K562 (cell line): ENCODE data around the gene CLEC4A. TPM values are rescaled to one million over a fixed set of nuclear protein-coding genes. Genes with fewer than 3 reads are reported as not detected.

ENCODE experiments used
- BDP1 ChIP-seq: IDR thresholded peaks from 3 replicates; pipeline ENCODE4 v1.6.1; 2011; ENCODE audit not compliant: insufficient read length, insufficient read depth
- FOXK2 ChIP-seq, 2 experiments: fragments of 450-650 bp; IDR thresholded peaks in 1 of 2; conservative IDR thresholded peaks in 1 of 2; 2 replicates each; pipeline ENCODE4 v1.6.1; 2016; ENCODE audit warnings: low read depth in 2 of 2, mild to moderate bottlenecking in 1 of 2
- GATAD2B ChIP-seq: fragments of 450-650 bp; IDR thresholded peaks from 2 replicates; pipeline ENCODE4 v1.6.1; 2017; ENCODE audit warnings: mild to moderate bottlenecking, borderline replicate concordance
- ILK ChIP-seq: fragments of 450-650 bp; IDR thresholded peaks from 2 replicates; pipeline ENCODE4 v1.6.1; 2016; ENCODE audit warnings: missing genetic modification characterization, low read depth, mild to moderate bottlenecking, missing compliant biosample characterization, moderate library complexity, borderline replicate concordance
- MAFK ChIP-seq: IDR thresholded peaks from 2 replicates; pipeline ENCODE4 v1.6.1; 2011; ENCODE audit warnings: low read length, improper control_type of control experiment
- MCM5 ChIP-seq: fragments of 450-650 bp; IDR thresholded peaks from 2 replicates; pipeline ENCODE4 v1.6.1; 2016; ENCODE audit warnings: low read depth
- NFATC3 ChIP-seq: fragments of 450-650 bp; IDR thresholded peaks from 2 replicates; pipeline ENCODE4 v1.6.1; 2017; ENCODE audit warnings: mild to moderate bottlenecking
- NR2C1 ChIP-seq, 2 experiments: fragments of 450-650 bp; IDR thresholded peaks; 2 replicates each; pipeline ENCODE4 v1.6.1; 2017; ENCODE audit warnings: mild to moderate bottlenecking in 2 of 2, antibody characterized with exemption in 1 of 2, inconsistent platforms in 1 of 2, missing compliant biosample characterization in 1 of 2, missing genetic modification characterization in 1 of 2
- RAD51 ChIP-seq: fragments of 450-650 bp; IDR thresholded peaks from 2 replicates; pipeline ENCODE4 v1.7.1; 2016; ENCODE audit warnings: low read depth, mild to moderate bottlenecking, borderline replicate concordance
- RBFOX2 ChIP-seq: fragments of 200-400 bp; formaldehyde crosslinking; IDR thresholded peaks from 2 replicates; pipeline ENCODE4 v1.6.1; 2017; ENCODE audit warnings: low read depth, mild to moderate bottlenecking, low read length, moderate library complexity
- RFX7 ChIP-seq: fragments of 250-450 bp; sonication (Bioruptor Pico); IDR thresholded peaks from 2 replicates; pipeline ENCODE4 v1.5.1; 2021; ENCODE audit warnings: mild to moderate bottlenecking
- SMARCA4 ChIP-seq: fragments of 450-650 bp; IDR thresholded peaks from 2 replicates; pipeline ENCODE4 v1.6.1; 2016
- TAF15 ChIP-seq: fragments of 200-400 bp; formaldehyde crosslinking; IDR thresholded peaks from 2 replicates; pipeline ENCODE4 v1.6.1; 2017; ENCODE audit warnings: mild to moderate bottlenecking, low read depth, low read length, moderate library complexity
- ZC3H8 ChIP-seq: fragments of 450-650 bp; IDR thresholded peaks from 2 replicates; pipeline ENCODE4 v1.6.1; 2017
- ZFPM2 ChIP-seq: fragments of 250-450 bp; sonication (Bioruptor Pico); IDR thresholded peaks from 2 replicates; pipeline ENCODE4 v1.5.1; 2022; ENCODE audit warnings: mild to moderate bottlenecking
- ZNF133 ChIP-seq: fragments of 250-450 bp; sonication (Bioruptor Pico); IDR thresholded peaks from 2 replicates; pipeline ENCODE4 v1.4.0; 2020; ENCODE audit warnings: mild to moderate bottlenecking
- ZNF239 ChIP-seq: fragments of 250-450 bp; sonication (Bioruptor Pico); IDR thresholded peaks from 2 replicates; pipeline ENCODE4 v1.4.0; 2020; ENCODE audit warnings: mild to moderate bottlenecking
- ZNF445 ChIP-seq: fragments of 250-450 bp; sonication (Bioruptor Pico); IDR thresholded peaks from 2 replicates; pipeline ENCODE4 v1.4.0; 2020; ENCODE audit warnings: low read depth, mild to moderate bottlenecking, moderate library complexity
- polyA plus RNA-seq, 8 experiments: library from polyadenylated mRNA; depleted of rRNA in 4 of 8; stranded (reverse) in 5 of 8; unstranded in 3 of 8; fragments of >200 nt; fragmentation: Nextera tagmentation in 2 of 8; fragmentation: Illumina TruSeq in 1 of 8; extraction: Ambion mirVana in 2 of 8; extraction: Trizol in 1 of 8; gene quantifications; 2 replicates each; pipeline versions ENCODE4 v1.2.1 to v1.2.3, GENCODE V29; 2011 to 2014; ENCODE audit warnings: inconsistent platforms in 1 of 8, missing spikeins in 1 of 8
- total RNA-seq, 7 experiments: library from RNA; depleted of rRNA in 6 of 7; stranded (reverse); fragments of >200 nt in 6 of 7; fragmentation: Illumina TruSeq in 2 of 7; extraction: Trizol in 2 of 7; gene quantifications; 2 replicates each; pipeline versions ENCODE4 v1.2.1 to v1.2.3, GENCODE V29; 2011 to 2021; ENCODE audit warnings: low replicate concordance in 1 of 7
- TF ChIP-seq, protein P1 (sequence below): sonication (generic); formaldehyde crosslinking; IDR thresholded peaks from 2 replicates; pipeline ENCODE4 v1.8.0; 2022; ENCODE audit warnings: mild to moderate bottlenecking, low read depth, missing genetic modification reagents
- TF ChIP-seq, protein P2 (sequence below): fragments of 450-650 bp; IDR thresholded peaks from 2 replicates; pipeline ENCODE4 v1.6.1; 2016
- TF ChIP-seq, protein P3 (sequence below): IDR thresholded peaks from 2 replicates; pipeline ENCODE4 v1.6.1; 2014; ENCODE audit warnings: antibody characterized with exemption
- TF ChIP-seq, protein P4 (sequence below): sonication (generic); formaldehyde crosslinking; IDR thresholded peaks from 2 replicates; pipeline ENCODE4 v1.8.0; 2022; ENCODE audit warnings: mild to moderate bottlenecking, missing genetic modification reagents, borderline replicate concordance
- TF ChIP-seq, protein P5 (sequence below): sonication (generic); formaldehyde crosslinking; IDR thresholded peaks from 2 replicates; pipeline ENCODE4 v1.4.0; 2020; ENCODE audit warnings: mild to moderate bottlenecking, missing genetic modification reagents

Gene CLEC4A
- total and polyA plus RNA-seq, 9 of the 15 experiments (the other 6 are each of a cell fraction or from before 2014, with no cell fraction given), result 0.06 to 0.27 (median 0.18) TPM; not detected in 5

DNA sequence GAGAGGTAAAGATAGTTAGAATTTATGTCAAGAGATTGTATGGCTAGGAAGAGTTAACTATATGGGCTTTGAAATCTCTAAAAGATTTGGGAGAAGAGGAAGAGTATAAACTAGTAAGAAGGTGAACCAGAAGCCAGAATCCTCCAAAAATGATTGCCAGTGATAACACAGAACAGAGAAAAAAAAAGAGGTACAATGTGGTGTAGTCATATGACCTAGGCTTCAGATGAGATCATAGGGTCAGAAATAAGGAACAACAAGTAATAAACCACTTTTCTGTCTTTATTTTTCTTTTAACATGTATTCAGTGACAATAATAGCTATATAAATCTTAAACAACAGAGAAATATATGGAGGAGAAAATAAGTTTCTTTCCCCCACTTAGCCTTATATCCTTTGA, 43.3 kb upstream of the CLEC4A start (continued):
- TF ChIP-seq ZNF133 (CRISPR knock-in tag) (no peak), ZNF445 (no peak), ZNF239 (CRISPR knock-in tag) (no peak), ILK (tag) (no peak), MCM5 (no peak), NR2C1 (IDR thresholded peaks at IDR 0.05) (no peak), NR2C1 (tag; IDR thresholded peaks at IDR 0.05) (0 out of 2 replicates have a peak, but pooled peaks have one; percentile 22), SMARCA4 (peak; percentile 28; the same call in 1 of the 2 replicates), NFATC3 (no peak), FOXK2 (conservative IDR thresholded peaks at IDR 0.05 in 1 of 2, IDR thresholded peaks at IDR 0.05 in 1 of 2; ENCODE audit: low read depth in 2 of 2) (no peak), RAD51 (peak; percentile 46; the same call in 1 of the 2 replicates), RBFOX2 (no peak), ZC3H8 (no peak), ZFPM2 (CRISPR knock-in tag) (no peak), TAF15 (no peak), GATAD2B (no peak), BDP1 (no peak), MAFK (no peak), RFX7 (no peak)
- TF ChIP-seq, protein P1, sequence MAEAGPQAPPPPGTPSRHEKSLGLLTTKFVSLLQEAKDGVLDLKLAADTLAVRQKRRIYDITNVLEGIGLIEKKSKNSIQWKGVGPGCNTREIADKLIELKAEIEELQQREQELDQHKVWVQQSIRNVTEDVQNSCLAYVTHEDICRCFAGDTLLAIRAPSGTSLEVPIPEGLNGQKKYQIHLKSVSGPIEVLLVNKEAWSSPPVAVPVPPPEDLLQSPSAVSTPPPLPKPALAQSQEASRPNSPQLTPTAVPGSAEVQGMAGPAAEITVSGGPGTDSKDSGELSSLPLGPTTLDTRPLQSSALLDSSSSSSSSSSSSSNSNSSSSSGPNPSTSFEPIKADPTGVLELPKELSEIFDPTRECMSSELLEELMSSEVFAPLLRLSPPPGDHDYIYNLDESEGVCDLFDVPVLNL (CRISPR knock-in tag), result no peak
- TF ChIP-seq, protein P2, sequence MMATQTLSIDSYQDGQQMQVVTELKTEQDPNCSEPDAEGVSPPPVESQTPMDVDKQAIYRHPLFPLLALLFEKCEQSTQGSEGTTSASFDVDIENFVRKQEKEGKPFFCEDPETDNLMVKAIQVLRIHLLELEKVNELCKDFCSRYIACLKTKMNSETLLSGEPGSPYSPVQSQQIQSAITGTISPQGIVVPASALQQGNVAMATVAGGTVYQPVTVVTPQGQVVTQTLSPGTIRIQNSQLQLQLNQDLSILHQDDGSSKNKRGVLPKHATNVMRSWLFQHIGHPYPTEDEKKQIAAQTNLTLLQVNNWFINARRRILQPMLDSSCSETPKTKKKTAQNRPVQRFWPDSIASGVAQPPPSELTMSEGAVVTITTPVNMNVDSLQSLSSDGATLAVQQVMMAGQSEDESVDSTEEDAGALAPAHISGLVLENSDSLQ, result no peak
- TF ChIP-seq, protein P3, sequence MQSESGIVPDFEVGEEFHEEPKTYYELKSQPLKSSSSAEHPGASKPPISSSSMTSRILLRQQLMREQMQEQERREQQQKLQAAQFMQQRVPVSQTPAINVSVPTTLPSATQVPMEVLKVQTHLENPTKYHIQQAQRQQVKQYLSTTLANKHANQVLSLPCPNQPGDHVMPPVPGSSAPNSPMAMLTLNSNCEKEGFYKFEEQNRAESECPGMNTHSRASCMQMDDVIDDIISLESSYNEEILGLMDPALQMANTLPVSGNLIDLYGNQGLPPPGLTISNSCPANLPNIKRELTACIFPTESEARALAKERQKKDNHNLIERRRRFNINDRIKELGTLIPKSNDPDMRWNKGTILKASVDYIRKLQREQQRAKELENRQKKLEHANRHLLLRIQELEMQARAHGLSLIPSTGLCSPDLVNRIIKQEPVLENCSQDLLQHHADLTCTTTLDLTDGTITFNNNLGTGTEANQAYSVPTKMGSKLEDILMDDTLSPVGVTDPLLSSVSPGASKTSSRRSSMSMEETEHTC, result 0 out of 2 replicates have a peak, but pooled peaks have one; percentile 23
- TF ChIP-seq, protein P4, sequence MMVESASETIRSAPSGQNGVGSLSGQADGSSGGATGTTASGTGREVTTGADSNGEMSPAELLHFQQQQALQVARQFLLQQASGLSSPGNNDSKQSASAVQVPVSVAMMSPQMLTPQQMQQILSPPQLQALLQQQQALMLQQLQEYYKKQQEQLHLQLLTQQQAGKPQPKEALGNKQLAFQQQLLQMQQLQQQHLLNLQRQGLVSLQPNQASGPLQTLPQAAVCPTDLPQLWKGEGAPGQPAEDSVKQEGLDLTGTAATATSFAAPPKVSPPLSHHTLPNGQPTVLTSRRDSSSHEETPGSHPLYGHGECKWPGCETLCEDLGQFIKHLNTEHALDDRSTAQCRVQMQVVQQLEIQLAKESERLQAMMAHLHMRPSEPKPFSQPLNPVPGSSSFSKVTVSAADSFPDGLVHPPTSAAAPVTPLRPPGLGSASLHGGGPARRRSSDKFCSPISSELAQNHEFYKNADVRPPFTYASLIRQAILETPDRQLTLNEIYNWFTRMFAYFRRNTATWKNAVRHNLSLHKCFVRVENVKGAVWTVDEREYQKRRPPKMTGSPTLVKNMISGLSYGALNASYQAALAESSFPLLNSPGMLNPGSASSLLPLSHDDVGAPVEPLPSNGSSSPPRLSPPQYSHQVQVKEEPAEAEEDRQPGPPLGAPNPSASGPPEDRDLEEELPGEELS (CRISPR knock-in tag), result no peak
- TF ChIP-seq, protein P5, sequence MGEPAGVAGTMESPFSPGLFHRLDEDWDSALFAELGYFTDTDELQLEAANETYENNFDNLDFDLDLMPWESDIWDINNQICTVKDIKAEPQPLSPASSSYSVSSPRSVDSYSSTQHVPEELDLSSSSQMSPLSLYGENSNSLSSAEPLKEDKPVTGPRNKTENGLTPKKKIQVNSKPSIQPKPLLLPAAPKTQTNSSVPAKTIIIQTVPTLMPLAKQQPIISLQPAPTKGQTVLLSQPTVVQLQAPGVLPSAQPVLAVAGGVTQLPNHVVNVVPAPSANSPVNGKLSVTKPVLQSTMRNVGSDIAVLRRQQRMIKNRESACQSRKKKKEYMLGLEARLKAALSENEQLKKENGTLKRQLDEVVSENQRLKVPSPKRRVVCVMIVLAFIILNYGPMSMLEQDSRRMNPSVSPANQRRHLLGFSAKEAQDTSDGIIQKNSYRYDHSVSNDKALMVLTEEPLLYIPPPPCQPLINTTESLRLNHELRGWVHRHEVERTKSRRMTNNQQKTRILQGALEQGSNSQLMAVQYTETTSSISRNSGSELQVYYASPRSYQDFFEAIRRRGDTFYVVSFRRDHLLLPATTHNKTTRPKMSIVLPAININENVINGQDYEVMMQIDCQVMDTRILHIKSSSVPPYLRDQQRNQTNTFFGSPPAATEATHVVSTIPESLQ, result no peak
